Liver (tissue), 9 donors: Measurements from ENCODE around the gene KNCN. TPM values are rescaled to one million over a fixed set of nuclear protein-coding genes. Genes with fewer than 3 reads are reported as not detected.

Source experiments
- DNase-seq: peaks from one replicate; pipeline ENCODE4 v3.0.0-alpha.2; 2017; ENCODE audit warnings: low spot score
- H3K27ac ChIP-seq, 2 donors: one replicate each; pipeline ENCODE4 v1.7.0; 2013; ENCODE audit warnings: inconsistent platforms in 2 of 2, low read length in 2 of 2, control low read depth in 1 of 2, low read depth in 1 of 2, mild to moderate bottlenecking in 1 of 2
- H3K27me3 ChIP-seq, 4 donors: one replicate each; pipeline versions ENCODE4 v1.6.1 to v1.7.0; 2013; ENCODE audit warnings: low read length in 3 of 4, inconsistent platforms in 1 of 4, mild to moderate bottlenecking in 1 of 4, moderate library complexity in 1 of 4; ENCODE audit not compliant: control insufficient read depth in 4 of 4, insufficient read depth in 4 of 4
- H3K36me3 ChIP-seq, 4 donors: one replicate each; pipeline versions ENCODE4 v1.6.1 to v1.7.0; 2013; ENCODE audit warnings: low read length in 3 of 4, mild to moderate bottlenecking in 3 of 4, low read depth in 1 of 4, moderate library complexity in 1 of 4; ENCODE audit not compliant: control insufficient read depth in 4 of 4, insufficient read depth in 3 of 4
- H3K4me1 ChIP-seq, 4 donors: one replicate each; pipeline versions ENCODE4 v1.6.1 to v1.7.0; 2013; ENCODE audit warnings: low read length in 3 of 4, mild to moderate bottlenecking in 3 of 4, moderate library complexity in 1 of 4; ENCODE audit not compliant: control insufficient read depth in 4 of 4, insufficient read depth in 4 of 4
- H3K4me3 ChIP-seq, 3 donors: one replicate each; pipeline versions ENCODE4 v1.6.1 to v1.7.0; 2013; ENCODE audit warnings: low read length in 3 of 3, control low read depth in 1 of 3, low read depth in 1 of 3, mild to moderate bottlenecking in 1 of 3
- H3K9ac ChIP-seq, 2 donors: one replicate each; pipeline ENCODE4 v1.7.0; 2013; ENCODE audit warnings: low read length in 2 of 2, mild to moderate bottlenecking in 2 of 2, moderate library complexity in 2 of 2, control low read depth in 1 of 2, low read depth in 1 of 2
- H3K9me3 ChIP-seq, 4 donors: one replicate each; pipeline versions ENCODE4 v1.6.1 to v1.7.0; 2013; ENCODE audit warnings: low read length in 3 of 4; ENCODE audit not compliant: control insufficient read depth in 4 of 4
- EGR1 ChIP-seq, 2 donors: IDR thresholded peaks; 2 replicates each; pipeline ENCODE4 v1.6.1; 2016 to 2018; ENCODE audit warnings: antibody characterized with exemption in 2 of 2, low read depth in 2 of 2
- FOXA1 ChIP-seq: IDR thresholded peaks from 2 replicates; pipeline ENCODE4 v1.6.1; 2016; ENCODE audit warnings: antibody characterized with exemption
- FOXA2 ChIP-seq: IDR thresholded peaks from 2 replicates; pipeline ENCODE4 v1.6.1; 2016; ENCODE audit warnings: antibody characterized with exemption
- GABPA ChIP-seq, 2 donors: IDR thresholded peaks in 1 of 2; conservative IDR thresholded peaks in 1 of 2; 2 replicates each; pipeline ENCODE4 v1.6.1; 2016; ENCODE audit warnings: antibody characterized with exemption in 2 of 2, mild to moderate bottlenecking in 1 of 2, moderate library complexity in 1 of 2
- HNF4A ChIP-seq, 2 donors: conservative IDR thresholded peaks; 2 replicates each; pipeline ENCODE4 v1.6.1; 2016; ENCODE audit warnings: antibody characterized with exemption in 2 of 2, mild to moderate bottlenecking in 2 of 2
- HNF4G ChIP-seq: IDR thresholded peaks from 2 replicates; pipeline ENCODE4 v1.6.1; 2016; ENCODE audit warnings: antibody characterized with exemption
- JUND ChIP-seq, 2 donors: IDR thresholded peaks; 2 replicates each; pipeline ENCODE4 v1.6.1; 2016; ENCODE audit warnings: antibody characterized with exemption in 2 of 2
- MAX ChIP-seq: IDR thresholded peaks from 2 replicates; pipeline ENCODE4 v1.6.1; 2016; ENCODE audit warnings: antibody characterized with exemption
- NR2F2 ChIP-seq: IDR thresholded peaks from 2 replicates; pipeline ENCODE4 v1.6.1; 2016; ENCODE audit warnings: antibody characterized with exemption
- RAD21 ChIP-seq, 2 donors: IDR thresholded peaks; 2 replicates each; pipeline ENCODE4 v1.6.1; 2016; ENCODE audit warnings: antibody characterized with exemption in 2 of 2, mild to moderate bottlenecking in 2 of 2
- REST ChIP-seq: IDR thresholded peaks from 2 replicates; pipeline ENCODE4 v1.6.1; 2016; ENCODE audit warnings: antibody characterized with exemption, mild to moderate bottlenecking
- RXRA ChIP-seq, 2 donors: IDR thresholded peaks; 2 replicates each; pipeline ENCODE4 v1.6.1; 2017 to 2018; ENCODE audit warnings: antibody characterized with exemption in 2 of 2, mild to moderate bottlenecking in 1 of 2
- SP1 ChIP-seq: IDR thresholded peaks from 2 replicates; pipeline ENCODE4 v1.6.1; 2018; ENCODE audit warnings: antibody characterized with exemption, mild to moderate bottlenecking
- TAF1 ChIP-seq: conservative IDR thresholded peaks from 2 replicates; pipeline ENCODE4 v1.6.1; 2016; ENCODE audit warnings: antibody characterized with exemption, mild to moderate bottlenecking
- YY1 ChIP-seq: IDR thresholded peaks from 2 replicates; pipeline ENCODE4 v1.6.1; 2016; ENCODE audit warnings: antibody characterized with exemption, mild to moderate bottlenecking
- WGBS: extraction: QIAGEN DNeasy Blood & Tissue Kit; methylation state at CpG from one replicate; pipeline ENCODE4 v1.1.7; 2013; 5-methylcytosine and 5-hydroxymethylcytosine counted together
- polyA plus RNA-seq, 2 donors: library from polyadenylated mRNA; stranded (reverse) in 1 of 2; unstranded in 1 of 2; fragments of 200-250 nt in 1 of 2; fragments of >200 nt in 1 of 2; fragmentation: Nextera tagmentation in 1 of 2; extraction: Ambion mirVana in 1 of 2; gene quantifications; one replicate each; pipeline versions ENCODE4 v1.2.1 to v1.2.3, GENCODE V29; 2013 to 2015
- total RNA-seq, 2 donors: library from RNA; depleted of rRNA; stranded (reverse); fragments of >200 nt; gene quantifications; one replicate each; pipeline ENCODE4 v1.2.3, GENCODE V29; 2014
- TF ChIP-seq, protein P1 (sequence below): fragments of 150-350 bp; IDR thresholded peaks from 2 replicates; pipeline ENCODE4 v1.5.1; 2017; ENCODE audit warnings: improper control_type of control experiment, low read depth, low read length; ENCODE audit not compliant: missing input control
- TF ChIP-seq, protein P2 (sequence below): IDR thresholded peaks from 2 replicates; pipeline ENCODE4 v1.6.1; 2016; ENCODE audit warnings: antibody characterized with exemption
- TF ChIP-seq, protein P3 (sequence below): IDR thresholded peaks from 2 replicates; pipeline ENCODE4 v1.6.1; 2016; ENCODE audit warnings: antibody characterized with exemption
- donor health status: healthy.
- donor health status: healthy.
- donor health status: healthy.
- donor health status: healthy.
- donor health status: healthy.

Gene KNCN
- total and polyA plus RNA-seq, 4 donors: not detected

DNA sequence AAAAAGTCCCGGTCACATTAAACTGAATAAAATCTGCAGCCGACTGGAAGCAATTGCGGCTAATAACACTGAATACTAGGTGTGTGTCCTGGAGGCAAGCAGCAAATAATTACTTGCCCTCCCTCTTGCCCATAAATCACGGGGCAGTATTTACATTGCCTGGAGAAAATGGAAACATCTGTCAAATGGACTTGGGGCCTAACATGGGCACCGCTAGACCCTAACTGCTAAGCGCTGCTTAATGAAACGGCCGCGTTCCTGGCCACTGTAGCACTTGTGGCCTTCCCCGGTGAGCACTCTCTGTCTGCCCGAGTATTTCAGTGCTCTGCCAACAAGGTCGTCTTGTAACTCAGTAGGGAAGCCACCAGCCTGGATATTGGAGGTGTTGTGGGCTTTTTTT, 23.9 kb upstream of the KNCN start:
- DNase-seq: no peak
- Histone ChIP-seq H3K27ac (no peak overlapping the region), H3K9me3 (no peaks in the 10 kb centered on the region), H3K36me3 (peaks cover 0 to 49% (median 18%) of the 10 kb centered on the region in 4 donors), H3K4me3 (no peak overlapping the region), H3K4me1 (no peaks in the 10 kb centered on the region), H3K27me3 (no peaks in the 10 kb centered on the region), H3K9ac (no peak overlapping the region)
- 92% methylated on average over 12 of the region's 12 CpGs for WGBS
- TF ChIP-seq RAD21 (IDR thresholded peaks at IDR 0.05) (no peak), REST (no peak), RXRA (IDR thresholded peaks at IDR 0.05) (no peak), SP1 (no peak), TAF1 (no peak), GABPA (IDR thresholded peaks at IDR 0.05 in 1 of 2, conservative IDR thresholded peaks at IDR 0.05 in 1 of 2) (no peak), YY1 (no peak), FOXA2 (no peak), EGR1 (IDR thresholded peaks at IDR 0.05; ENCODE audit: low read depth in 2 of 2) (no peak), NR2F2 (no peak), MAX (no peak), FOXA1 (no peak), HNF4G (no peak), HNF4A (conservative IDR thresholded peaks at IDR 0.05) (no peak), JUND (IDR thresholded peaks at IDR 0.05) (no peak)
- TF ChIP-seq, protein P1, sequence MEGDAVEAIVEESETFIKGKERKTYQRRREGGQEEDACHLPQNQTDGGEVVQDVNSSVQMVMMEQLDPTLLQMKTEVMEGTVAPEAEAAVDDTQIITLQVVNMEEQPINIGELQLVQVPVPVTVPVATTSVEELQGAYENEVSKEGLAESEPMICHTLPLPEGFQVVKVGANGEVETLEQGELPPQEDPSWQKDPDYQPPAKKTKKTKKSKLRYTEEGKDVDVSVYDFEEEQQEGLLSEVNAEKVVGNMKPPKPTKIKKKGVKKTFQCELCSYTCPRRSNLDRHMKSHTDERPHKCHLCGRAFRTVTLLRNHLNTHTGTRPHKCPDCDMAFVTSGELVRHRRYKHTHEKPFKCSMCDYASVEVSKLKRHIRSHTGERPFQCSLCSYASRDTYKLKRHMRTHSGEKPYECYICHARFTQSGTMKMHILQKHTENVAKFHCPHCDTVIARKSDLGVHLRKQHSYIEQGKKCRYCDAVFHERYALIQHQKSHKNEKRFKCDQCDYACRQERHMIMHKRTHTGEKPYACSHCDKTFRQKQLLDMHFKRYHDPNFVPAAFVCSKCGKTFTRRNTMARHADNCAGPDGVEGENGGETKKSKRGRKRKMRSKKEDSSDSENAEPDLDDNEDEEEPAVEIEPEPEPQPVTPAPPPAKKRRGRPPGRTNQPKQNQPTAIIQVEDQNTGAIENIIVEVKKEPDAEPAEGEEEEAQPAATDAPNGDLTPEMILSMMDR: no peak
- TF ChIP-seq, protein P2, sequence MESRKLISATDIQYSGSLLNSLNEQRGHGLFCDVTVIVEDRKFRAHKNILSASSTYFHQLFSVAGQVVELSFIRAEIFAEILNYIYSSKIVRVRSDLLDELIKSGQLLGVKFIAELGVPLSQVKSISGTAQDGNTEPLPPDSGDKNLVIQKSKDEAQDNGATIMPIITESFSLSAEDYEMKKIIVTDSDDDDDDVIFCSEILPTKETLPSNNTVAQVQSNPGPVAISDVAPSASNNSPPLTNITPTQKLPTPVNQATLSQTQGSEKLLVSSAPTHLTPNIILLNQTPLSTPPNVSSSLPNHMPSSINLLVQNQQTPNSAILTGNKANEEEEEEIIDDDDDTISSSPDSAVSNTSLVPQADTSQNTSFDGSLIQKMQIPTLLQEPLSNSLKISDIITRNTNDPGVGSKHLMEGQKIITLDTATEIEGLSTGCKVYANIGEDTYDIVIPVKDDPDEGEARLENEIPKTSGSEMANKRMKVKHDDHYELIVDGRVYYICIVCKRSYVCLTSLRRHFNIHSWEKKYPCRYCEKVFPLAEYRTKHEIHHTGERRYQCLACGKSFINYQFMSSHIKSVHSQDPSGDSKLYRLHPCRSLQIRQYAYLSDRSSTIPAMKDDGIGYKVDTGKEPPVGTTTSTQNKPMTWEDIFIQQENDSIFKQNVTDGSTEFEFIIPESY: no peak
- TF ChIP-seq, protein P3, sequence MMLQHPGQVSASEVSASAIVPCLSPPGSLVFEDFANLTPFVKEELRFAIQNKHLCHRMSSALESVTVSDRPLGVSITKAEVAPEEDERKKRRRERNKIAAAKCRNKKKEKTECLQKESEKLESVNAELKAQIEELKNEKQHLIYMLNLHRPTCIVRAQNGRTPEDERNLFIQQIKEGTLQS: no peak
